Karpas-422 (cell line): ENCODE results near the gene HVCN1. TPM values are rescaled to one million over a fixed set of nuclear protein-coding genes. Genes with fewer than 3 reads are reported as not detected.

Source experiments
- DNase-seq: peaks from one replicate; pipeline ENCODE4 v3.0.0-alpha.2; 2015
- H2AFZ ChIP-seq: fragments of 200-600 bp; sonication (generic); 2 replicates; pipeline ENCODE4 v1.6.1; 2014; ENCODE audit warnings: antibody characterized with exemption, low read length, mixed read lengths
- H3K27ac ChIP-seq: fragments of 200-600 bp; sonication (generic); 2 replicates; pipeline ENCODE4 v1.5.1; 2014; ENCODE audit warnings: mild to moderate bottlenecking, low read length, moderate library complexity
- H3K27me3 ChIP-seq: fragments of 200-600 bp; sonication (generic); 2 replicates; pipeline ENCODE4 v1.6.1; 2014; ENCODE audit warnings: low read length, mixed read lengths
- H3K36me3 ChIP-seq: fragments of 200-600 bp; sonication (generic); 2 replicates; pipeline ENCODE4 v1.6.1; 2014; ENCODE audit warnings: low read length, mixed read lengths; ENCODE audit not compliant: insufficient read depth
- H3K4me1 ChIP-seq: fragments of 200-600 bp; sonication (generic); 2 replicates; pipeline ENCODE4 v1.6.1; 2014; ENCODE audit warnings: mild to moderate bottlenecking, low read length, mixed read lengths
- H3K4me2 ChIP-seq: fragments of 200-600 bp; sonication (generic); 2 replicates; pipeline ENCODE4 v1.6.1; 2014; ENCODE audit warnings: low read length, low read depth, mild to moderate bottlenecking; ENCODE audit not compliant: poor library complexity, severe bottlenecking
- H3K4me3 ChIP-seq: fragments of 200-600 bp; sonication (generic); 2 replicates; pipeline ENCODE4 v1.5.1; 2014; ENCODE audit warnings: mild to moderate bottlenecking, antibody characterized with exemption, low read length, mixed read lengths
- H3K79me2 ChIP-seq: fragments of 200-600 bp; sonication (generic); 2 replicates; pipeline ENCODE4 v1.6.1; 2014; ENCODE audit warnings: mild to moderate bottlenecking, low read length, mixed read lengths
- H3K9ac ChIP-seq: fragments of 200-600 bp; sonication (generic); 2 replicates; pipeline ENCODE4 v1.6.0; 2014; ENCODE audit warnings: low read length
- H3K9me2 ChIP-seq: fragments of 200-600 bp; sonication (generic), shearing (Covaris generic); replicated peaks from 2 replicates; pipeline ENCODE4 v1.6.0; 2014; ENCODE audit warnings: mild to moderate bottlenecking, low read length, moderate library complexity; ENCODE audit not compliant: insufficient read depth
- H3K9me3 ChIP-seq: fragments of 300-700, 200-600 bp; sonication (generic); 2 replicates; pipeline ENCODE4 v1.6.1; 2014; ENCODE audit warnings: low read length, mixed read lengths
- H4K20me1 ChIP-seq: fragments of 200-600 bp; sonication (generic); 2 replicates; pipeline ENCODE4 v1.6.1; 2014; ENCODE audit warnings: mild to moderate bottlenecking, antibody characterized with exemption, low read length, low read depth; ENCODE audit not compliant: insufficient read depth
- total RNA-seq: library from RNA; depleted of rRNA; stranded (reverse); fragments of >200 nt; shearing (Covaris generic); gene quantifications from 2 replicates; pipeline ENCODE4 v1.2.3, GENCODE V29; 2014; ENCODE audit warnings: low replicate concordance

HVCN1 gene
- total RNA-seq, 1 experiment from 2014 or later, result 11.5 TPM

- no peaks in the 10 kb centered on the region for H3K9me2 ChIP-seq
- H3K9me3 ChIP-seq, result no peaks in the 10 kb centered on the region
- H3K79me2 ChIP-seq, result no peaks in the 10 kb centered on the region
- no peaks in the 10 kb centered on the region for H3K36me3 ChIP-seq
- no peak overlapping the region for H3K9ac ChIP-seq
- no peak overlapping the region for H2AFZ ChIP-seq
- no peak for DNase-seq
- peaks cover 28% of the 10 kb centered on the region for H3K4me1 ChIP-seq
- no peak overlapping the region for H3K4me3 ChIP-seq
- H3K27ac ChIP-seq, result no peak overlapping the region
- H4K20me1 ChIP-seq, result no peaks in the 10 kb centered on the region
- no peak overlapping the region for H3K4me2 ChIP-seq
- H3K27me3 ChIP-seq, result no peaks in the 10 kb centered on the region
These were observed 52.4 kb downstream of the HVCN1 start for GRCh38 chr12:110636516-110636915.

DNA sequence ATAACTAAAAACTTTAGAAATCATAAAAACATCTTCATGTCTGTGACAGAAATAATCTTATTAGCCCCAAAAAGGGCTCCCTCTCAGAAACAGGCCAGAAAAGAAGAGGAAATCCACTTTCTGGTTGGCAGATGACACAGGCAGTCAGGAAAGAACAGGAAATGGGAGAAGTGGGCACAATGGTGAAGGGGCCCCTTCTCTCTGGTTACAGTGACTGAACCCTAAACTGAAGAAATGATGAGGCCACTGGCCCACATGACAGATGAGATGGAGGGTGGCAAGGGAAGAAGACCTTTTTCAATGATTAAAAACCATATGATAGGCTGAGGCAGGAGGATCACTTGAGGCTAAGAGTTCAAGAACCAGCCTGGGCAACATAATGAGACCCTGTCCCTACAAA is 53.9 kb downstream of the HVCN1 start:
- Histone ChIP-seq H3K9ac (no peak overlapping the region), H3K4me2 (no peak overlapping the region), H3K27ac (no peak overlapping the region), H3K4me3 (no peak overlapping the region), H2AFZ (no peak overlapping the region), H3K36me3 (no peaks in the 10 kb centered on the region), H3K79me2 (no peaks in the 10 kb centered on the region), H4K20me1 (no peaks in the 10 kb centered on the region), H3K4me1 (peaks cover 28% of the 10 kb centered on the region), H3K27me3 (no peaks in the 10 kb centered on the region), H3K9me2 (no peaks in the 10 kb centered on the region), H3K9me3 (no peaks in the 10 kb centered on the region)
- DNase-seq, result no peak

DNA sequence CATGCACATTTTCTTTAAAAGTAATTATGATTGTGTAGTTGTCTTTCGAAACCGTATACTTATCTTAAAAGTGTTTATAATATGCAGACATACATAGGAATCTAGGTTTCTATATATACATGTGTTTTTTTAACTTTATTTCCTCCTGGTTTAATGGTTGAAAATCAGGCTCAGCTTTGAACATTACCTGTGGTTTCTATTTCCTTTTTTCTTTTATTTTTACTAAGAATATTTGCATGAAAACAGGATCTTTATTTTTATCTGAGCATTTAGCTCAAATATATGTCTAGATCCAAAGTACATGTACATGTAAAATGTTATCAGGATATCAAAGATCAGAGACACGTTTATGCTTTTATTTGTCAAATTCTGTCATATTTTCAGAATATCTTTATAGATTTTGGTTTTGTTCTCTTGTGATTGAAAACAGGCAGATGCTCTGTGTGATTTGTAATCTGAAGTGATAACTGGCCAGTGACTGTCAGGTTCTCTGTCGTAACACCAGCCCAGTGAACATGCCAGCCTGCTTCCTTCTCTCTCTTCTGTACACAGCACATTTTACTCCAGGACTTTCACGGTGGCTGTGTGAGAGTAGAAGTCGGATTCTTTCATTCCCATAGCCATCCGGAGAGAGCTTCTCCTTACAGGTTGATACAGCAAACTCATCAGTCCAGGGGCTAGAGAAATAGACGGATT is 61.3 kb downstream of the HVCN1 start:
- peak overlapping the region; percentile 58 for H3K9ac ChIP-seq
- H3K36me3 ChIP-seq, result no peaks in the 10 kb centered on the region
- H3K4me1 ChIP-seq, result peaks cover 47% of the 10 kb centered on the region
- peak; percentile 71 for DNase-seq
- peak overlapping the region; percentile 92 for H3K27ac ChIP-seq
- peak overlapping the region; percentile 35 for H3K4me3 ChIP-seq
- H2AFZ ChIP-seq, result peak overlapping the region; percentile 46
- H3K9me2 ChIP-seq, result no peaks in the 10 kb centered on the region
- no peaks in the 10 kb centered on the region for H3K9me3 ChIP-seq
- no peaks in the 10 kb centered on the region for H3K27me3 ChIP-seq
- peak overlapping the region; percentile 77 for H3K4me2 ChIP-seq
- no peaks in the 10 kb centered on the region for H4K20me1 ChIP-seq
- no peaks in the 10 kb centered on the region for H3K79me2 ChIP-seq

DNA sequence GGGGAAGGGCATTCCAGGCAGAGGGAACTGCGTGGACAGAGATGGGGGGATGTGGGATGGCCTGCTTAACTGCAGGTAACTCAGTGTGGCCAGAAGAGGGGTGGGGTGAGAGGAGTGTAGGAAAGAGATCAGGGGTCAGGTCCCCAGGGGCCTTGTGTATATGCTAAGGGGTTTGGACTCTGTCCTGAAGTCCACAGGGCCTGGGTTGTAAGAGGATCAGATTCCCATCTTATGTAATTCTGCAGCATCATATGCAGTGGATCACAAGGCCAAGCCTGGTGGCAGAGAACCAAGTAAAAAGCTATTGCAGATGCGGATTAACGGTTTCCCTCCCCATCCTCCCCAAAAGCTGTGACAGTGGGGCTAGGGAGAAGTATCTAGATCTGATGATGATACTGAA is 66.3 kb downstream of the HVCN1 start:
- no peak for DNase-seq

DNA sequence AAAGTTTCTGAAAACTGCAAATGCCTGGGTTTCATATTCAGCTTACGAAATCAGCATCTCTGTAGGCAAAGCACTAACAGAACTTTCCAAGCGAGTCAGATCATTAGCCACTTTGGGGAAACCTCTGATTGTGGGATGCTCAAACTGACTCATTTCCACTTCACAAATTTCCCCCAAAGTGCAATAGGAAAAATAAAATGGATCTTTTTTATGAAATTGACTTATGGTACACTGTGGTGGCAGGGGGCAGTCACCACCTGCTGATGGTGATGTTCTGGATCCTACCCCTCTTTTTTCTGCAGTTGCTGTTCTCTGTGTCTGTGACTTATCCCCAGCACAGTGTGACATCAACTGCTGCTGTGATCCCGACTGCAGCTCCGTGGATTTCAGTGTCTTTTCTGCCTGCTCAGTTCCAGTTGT is 69.4 kb downstream of the HVCN1 start:
- Histone ChIP-seq H3K4me1 (peaks cover 48% of the 10 kb centered on the region), H4K20me1 (no peaks in the 10 kb centered on the region), H2AFZ (peak overlapping the region; percentile 79; the same call in 1 of the 2 replicates), H3K9me3 (no peaks in the 10 kb centered on the region), H3K36me3 (no peaks in the 10 kb centered on the region), H3K4me3 (peak overlapping the region; percentile 65), H3K9me2 (no peaks in the 10 kb centered on the region), H3K9ac (peak overlapping the region; percentile 64), H3K27ac (peak overlapping the region; percentile 83), H3K79me2 (no peaks in the 10 kb centered on the region), H3K4me2 (peak overlapping the region; percentile 80), H3K27me3 (no peaks in the 10 kb centered on the region)
- DNase-seq, result peak; percentile 77

More for the DNA sequence above, 66.3 kb downstream of the HVCN1 start:
- H3K4me2 ChIP-seq, result no peak overlapping the region
- no peaks in the 10 kb centered on the region for H3K9me3 ChIP-seq
- H4K20me1 ChIP-seq, result no peaks in the 10 kb centered on the region
- H3K79me2 ChIP-seq, result no peaks in the 10 kb centered on the region
- no peaks in the 10 kb centered on the region for H3K36me3 ChIP-seq
- no peak overlapping the region for H3K4me3 ChIP-seq
- H3K9me2 ChIP-seq, result no peaks in the 10 kb centered on the region
- peaks cover 56% of the 10 kb centered on the region for H3K4me1 ChIP-seq
- H3K27me3 ChIP-seq, result no peaks in the 10 kb centered on the region
- H3K27ac ChIP-seq, result no peak overlapping the region
- H2AFZ ChIP-seq, result no peak overlapping the region
- H3K9ac ChIP-seq, result no peak overlapping the region

DNA sequence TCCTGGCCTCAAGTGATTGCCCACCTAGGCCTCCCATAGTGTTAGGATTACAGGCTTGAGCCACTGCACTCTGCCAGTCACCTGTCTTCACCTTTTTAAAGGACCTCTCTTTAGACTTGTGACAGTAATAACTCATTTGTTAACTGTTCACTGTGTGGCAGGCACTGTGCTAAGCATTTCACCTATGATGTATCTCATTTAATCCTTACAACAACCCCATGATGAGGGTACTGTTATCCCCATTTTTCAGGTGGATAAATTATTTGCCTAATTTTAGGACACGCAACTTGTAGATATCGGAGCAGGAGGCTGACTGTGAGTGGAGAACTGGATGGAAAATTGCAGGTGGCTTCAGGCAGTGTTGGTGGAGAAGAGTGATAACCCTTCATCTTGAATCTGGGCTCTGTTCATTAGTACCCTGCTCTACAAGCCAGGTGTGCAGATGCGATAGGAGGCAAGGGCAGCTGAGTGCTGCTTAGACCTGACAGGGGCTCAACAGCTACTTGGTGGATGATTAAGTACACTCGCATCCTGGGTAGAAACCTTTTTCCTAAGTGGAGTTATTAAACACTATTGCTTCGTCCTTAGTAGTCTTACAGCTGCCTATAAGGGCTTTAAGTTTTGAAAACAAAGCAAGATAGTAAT is 72.3 kb downstream of the HVCN1 start:
- peak; percentile 41 for DNase-seq
- no peaks in the 10 kb centered on the region for H3K9me2 ChIP-seq
- H3K4me3 ChIP-seq, result no peak overlapping the region
- no peaks in the 10 kb centered on the region for H3K27me3 ChIP-seq
- peaks cover 52% of the 10 kb centered on the region for H3K4me1 ChIP-seq
- no peaks in the 10 kb centered on the region for H3K36me3 ChIP-seq
- H3K9me3 ChIP-seq, result no peaks in the 10 kb centered on the region
- H4K20me1 ChIP-seq, result no peaks in the 10 kb centered on the region
- H3K27ac ChIP-seq, result no peak overlapping the region
- H3K79me2 ChIP-seq, result no peaks in the 10 kb centered on the region
- H3K4me2 ChIP-seq, result no peak overlapping the region
- no peak overlapping the region for H2AFZ ChIP-seq
- no peak overlapping the region for H3K9ac ChIP-seq

DNA sequence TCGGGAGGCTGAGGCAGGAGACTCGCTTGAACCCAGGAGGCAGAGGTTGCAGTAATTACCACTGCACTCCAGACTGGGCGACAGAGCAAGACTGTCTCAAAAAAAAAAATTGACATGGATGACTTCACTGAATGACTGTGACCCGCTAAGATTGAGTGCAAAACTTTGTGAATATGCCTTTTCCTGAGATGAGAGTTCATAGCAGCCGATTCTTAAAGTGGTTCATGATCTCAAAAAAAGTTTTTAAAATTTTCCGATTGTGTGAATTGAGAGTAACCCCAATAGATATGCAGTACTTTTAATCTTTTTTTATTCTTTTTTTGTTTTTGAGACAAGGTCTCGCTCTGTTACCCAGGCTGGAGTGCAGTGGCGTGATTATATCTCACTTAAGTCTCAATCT is 73.7 kb downstream of the HVCN1 start:
- Histone ChIP-seq H3K4me1 (peaks cover 42% of the 10 kb centered on the region), H2AFZ (no peak overlapping the region), H4K20me1 (no peaks in the 10 kb centered on the region), H3K36me3 (no peaks in the 10 kb centered on the region), H3K9ac (peak overlapping the region; percentile 84), H3K9me2 (no peaks in the 10 kb centered on the region), H3K27ac (0 out of 2 replicates have a peak overlapping the region, but pooled peaks have one; percentile 44), H3K4me2 (peak overlapping the region; percentile 89), H3K4me3 (peak overlapping the region; percentile 84), H3K79me2 (no peaks in the 10 kb centered on the region), H3K9me3 (no peaks in the 10 kb centered on the region), H3K27me3 (no peaks in the 10 kb centered on the region)
- peak; percentile 49 for DNase-seq

DNA sequence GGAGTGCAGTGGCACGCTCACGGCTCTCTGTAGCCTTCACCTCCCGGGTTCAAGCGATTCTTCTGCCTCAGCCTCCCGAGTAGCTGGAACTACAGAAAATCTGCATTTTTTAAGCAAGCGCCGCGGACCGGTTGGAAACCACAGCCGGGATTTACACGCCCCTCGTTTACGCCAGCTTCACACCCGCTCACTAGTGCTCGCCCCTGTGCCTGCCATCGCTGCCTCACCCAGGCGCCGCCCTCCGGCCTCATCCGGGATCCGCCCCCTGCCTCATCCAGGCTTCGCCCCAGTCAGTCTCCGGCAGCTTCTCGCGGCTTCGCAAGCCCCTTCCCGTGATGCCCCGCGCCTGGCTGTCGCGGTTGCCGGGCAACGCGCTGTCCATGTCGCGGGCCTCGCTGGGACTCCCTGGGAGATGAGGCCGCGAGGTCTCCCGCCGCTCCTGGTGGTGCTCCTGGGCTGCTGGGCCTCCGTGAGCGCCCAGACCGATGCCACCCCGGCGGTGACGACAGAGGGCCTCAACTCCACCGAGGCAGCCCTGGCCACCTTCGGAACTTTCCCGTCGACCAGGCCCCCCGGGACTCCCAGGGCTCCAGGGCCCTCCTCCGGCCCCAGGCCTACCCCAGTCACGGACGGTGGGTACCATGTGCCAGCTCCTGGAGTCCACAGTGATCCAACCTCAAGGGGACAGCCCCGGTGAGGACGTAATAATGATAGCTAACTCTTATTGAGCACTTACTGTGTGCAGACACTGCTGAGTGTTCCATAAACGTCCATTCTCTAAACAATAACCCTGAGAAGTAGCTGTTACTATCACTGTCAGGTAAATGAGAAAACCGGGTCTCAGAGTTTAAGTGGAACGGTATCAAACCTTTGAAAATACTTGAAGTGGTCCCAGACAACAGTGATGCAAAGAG is 74.9 kb downstream of the HVCN1 start, which contains the start of gene TCTN1:
TCTN1 (plus strand) TSS at position 359 of the 914 bp plus-strand sequence; CDS start at position 413, 54 bp downstream.
- Histone ChIP-seq H3K4me2 (peak within 1 kb of the TSS; percentile 89), H2AFZ (peak within 1 kb of the TSS; percentile 93), H3K27ac (0 out of 2 replicates have a peak within 1 kb of the TSS, but pooled peaks have one; percentile 44), H3K79me2 (no peaks in the 10 kb centered on the region), H3K4me1 (peaks cover 30% of the 10 kb centered on the region), H3K4me3 (peak within 1 kb of the TSS; percentile 84), H3K9me3 (no peaks in the 10 kb centered on the region), H3K9me2 (no peaks in the 10 kb centered on the region), H3K27me3 (no peaks in the 10 kb centered on the region), H3K36me3 (no peaks in the 10 kb centered on the region), H3K9ac (peak within 1 kb of the TSS; percentile 84), H4K20me1 (no peaks in the 10 kb centered on the region)
- DNase-seq, result peak; percentile 98
